Activated CD4-positive, alpha-beta T cell treated with anti-CD3 and anti-CD28 coated beads, Interleukin-2, Interleukin-6, amounts not matched to agents 100 ng/mL and 50 ng/mL, durations not matched to agents 16 hours and 8 hours (primary cell): Measurements from ENCODE around the gene ZNF148.
"Not testable (repeated sequence)": the region's sequence is repeated elsewhere in the genome, so short reads cannot be mapped to it uniquely, and the experiment has no call there.

Experiments
- DNase-seq: peaks from one replicate; pipeline ENCODE4 v3.0.0-alpha.2; 2020

ZNF148 gene

GRCh38 chr3:125375950-125376679 is 990 bp upstream of the ZNF148 start:
- DNase-seq = no peak

GRCh38 chr3:125374501-125374995 is 577 bp downstream of the ZNF148 start:
- DNase-seq = peak; percentile 36

- no peak for DNase-seq
These were observed 7.5 kb downstream of the ZNF148 start for GRCh38 chr3:125367403-125368230.

GRCh38 chr3:125366132-125366531 is 9.0 kb downstream of the ZNF148 start:
- no peak for DNase-seq

GRCh38 chr3:125359700-125360099 is 15.4 kb downstream of the ZNF148 start:
- DNase-seq = no peak

- DNase-seq = no peak
These were observed 16.2 kb downstream of the ZNF148 start for GRCh38 chr3:125358923-125359322.

GRCh38 chr3:125357837-125358236 is 17.3 kb downstream of the ZNF148 start:
- no peak for DNase-seq

GRCh38 chr3:125357032-125357658 is 18.0 kb downstream of the ZNF148 start:
- peak; percentile 46 for DNase-seq

GRCh38 chr3:125356140-125357026 is 18.7 kb downstream of the ZNF148 start:
- no peak for DNase-seq

- no peak for DNase-seq
These were observed 21.5 kb downstream of the ZNF148 start for GRCh38 chr3:125353659-125354058.

- no peak for DNase-seq
These were observed 22.0 kb downstream of the ZNF148 start for GRCh38 chr3:125353128-125353527.

- DNase-seq = peak; percentile 36
These were observed 23.2 kb downstream of the ZNF148 start for GRCh38 chr3:125351814-125352456.

GRCh38 chr3:125351152-125351551 is 24.0 kb downstream of the ZNF148 start:
- no peak for DNase-seq

- no peak for DNase-seq
These were observed 24.5 kb downstream of the ZNF148 start for GRCh38 chr3:125350597-125350996.

- DNase-seq = no peak
These were observed 25.5 kb downstream of the ZNF148 start for GRCh38 chr3:125349556-125350165.

GRCh38 chr3:125349055-125349454 is 26.1 kb downstream of the ZNF148 start:
- DNase-seq = no peak

GRCh38 chr3:125343367-125343766 is 31.8 kb downstream of the ZNF148 start:
- not testable (repeated sequence) for DNase-seq

GRCh38 chr3:125340121-125340520 is 35.0 kb downstream of the ZNF148 start:
- DNase-seq = no peak

- DNase-seq = peak; percentile 6
These were observed 37.6 kb downstream of the ZNF148 start for GRCh38 chr3:125337506-125337905.

- DNase-seq = no peak
These were observed 40.2 kb downstream of the ZNF148 start for GRCh38 chr3:125334675-125335560.
